MM.1S (cell line): ENCODE measurements around the gene NDUFAF7.

ENCODE experiments used
- CTCF ChIP-seq: fragments of 300-600 bp; sonication (generic); IDR thresholded peaks from 2 replicates; pipeline ENCODE4 v1.5.1; 2016; ENCODE audit warnings: antibody characterized with exemption, low read length, mixed read lengths
- EZH2phosphoT487 ChIP-seq: fragments of 300-600 bp; sonication (generic); IDR thresholded peaks from 2 replicates; pipeline ENCODE4 v1.6.1; 2018; ENCODE audit warnings: antibody characterized with exemption, low read length

DNA sequence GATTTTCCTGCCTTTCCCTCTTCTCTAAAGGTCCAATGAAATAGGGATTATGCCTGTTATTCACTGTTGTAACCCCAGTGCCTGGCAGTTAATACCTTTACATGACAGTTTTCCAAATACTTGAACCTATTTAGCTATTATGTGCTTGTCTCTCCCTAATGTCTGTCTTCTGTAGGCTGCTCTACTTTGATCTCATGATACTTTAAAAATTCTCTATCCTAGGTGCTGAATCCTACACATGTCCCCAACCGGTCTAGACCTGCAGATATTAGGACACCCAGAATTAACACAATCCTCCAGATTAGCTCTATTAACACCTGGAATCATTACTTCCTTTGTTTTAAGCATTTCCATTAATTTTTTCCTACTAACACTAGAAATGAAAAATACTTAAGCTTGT, 7.4 kb upstream of the NDUFAF7 start:
- TF ChIP-seq EZH2phosphoT487 (no peak), CTCF (no peak)
